DLD1 (cell line): ENCODE measurements around the gene PLEKHA8.
"Not testable (repeated sequence)": the region's sequence is repeated elsewhere in the genome, so short reads cannot be mapped to it uniquely, and the experiment has no call there.

Experiments used
- in situ Hi-C: cut with HindIII; loops from 2 replicates; pipeline ENCODE4 v1.10.0; 2017; ENCODE audit warnings: low sequenced_read_pairs

Gene PLEKHA8

DNA sequence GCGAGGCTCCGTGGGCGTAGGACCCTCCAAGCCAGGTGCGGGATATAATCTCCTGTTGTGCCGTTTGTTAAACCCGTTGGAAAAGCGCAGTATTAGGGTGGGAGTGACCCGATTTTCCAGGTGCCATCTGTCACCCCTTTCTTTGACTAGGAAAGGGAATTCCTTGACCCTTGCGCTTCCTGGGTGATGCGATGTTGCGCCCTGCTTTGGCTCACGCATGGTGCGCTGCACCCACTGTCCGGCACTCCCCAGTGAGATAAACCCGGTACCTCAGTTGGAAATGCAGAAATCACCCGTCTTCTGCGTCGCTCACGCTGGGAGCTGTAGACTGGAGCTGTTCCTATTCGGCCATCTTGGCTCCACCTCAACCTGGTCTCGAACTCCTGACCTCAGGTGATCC, 70.4 kb downstream of the PLEKHA8 start:
- in situ Hi-C loops = not testable (repeated sequence)

DNA sequence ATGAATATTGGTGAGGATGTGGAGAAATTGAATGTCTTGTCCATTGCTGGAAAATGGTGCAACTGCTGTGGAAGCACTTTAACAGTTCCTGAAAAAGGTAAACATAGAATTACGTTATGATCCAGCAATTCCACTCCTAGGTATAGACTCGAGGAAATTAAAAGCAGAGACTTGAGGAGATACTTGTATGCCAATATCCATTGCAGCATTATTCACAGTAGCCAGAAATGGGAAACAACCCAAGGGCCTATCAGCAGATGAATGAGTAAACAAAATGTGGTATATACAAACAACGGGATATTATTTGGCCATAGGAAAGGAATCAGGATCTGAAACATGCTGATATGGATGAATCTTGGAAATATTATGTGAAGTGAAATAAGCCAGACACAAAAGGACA, 74.1 kb downstream of the PLEKHA8 start:
- in situ Hi-C loops = no loop called here

GRCh38 chr7:30104157-30104556, 75.9 kb downstream of the PLEKHA8 start:
- in situ Hi-C loops = no loop called here

- in situ Hi-C loops = no loop called here
Observed at GRCh38 chr7:30112103-30112713, 84.0 kb downstream of the PLEKHA8 start.

DNA sequence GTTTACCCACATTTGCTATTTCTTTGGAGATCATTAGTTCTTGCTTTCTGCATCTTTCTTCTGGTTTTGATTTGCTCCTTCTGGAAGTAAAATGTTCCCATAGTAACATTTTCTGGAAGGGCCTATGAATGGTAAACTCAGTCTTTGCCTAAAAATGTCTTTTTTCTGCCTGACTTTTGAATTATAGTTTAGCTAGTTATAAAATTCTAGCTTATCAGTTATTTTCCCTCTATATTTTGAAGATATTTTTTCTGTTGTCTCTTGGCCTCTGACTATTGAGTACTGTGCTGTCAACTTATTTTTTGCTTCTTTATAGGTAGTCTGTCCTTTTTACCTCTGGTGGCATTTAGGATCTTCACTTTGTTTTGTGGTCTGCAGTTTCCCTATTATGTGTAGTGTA, 84.9 kb downstream of the PLEKHA8 start:
- in situ Hi-C loops = no loop called here

- in situ Hi-C loops = no loop called here
Observed at GRCh38 chr7:30114536-30115238, 86.5 kb downstream of the PLEKHA8 start.

DNA sequence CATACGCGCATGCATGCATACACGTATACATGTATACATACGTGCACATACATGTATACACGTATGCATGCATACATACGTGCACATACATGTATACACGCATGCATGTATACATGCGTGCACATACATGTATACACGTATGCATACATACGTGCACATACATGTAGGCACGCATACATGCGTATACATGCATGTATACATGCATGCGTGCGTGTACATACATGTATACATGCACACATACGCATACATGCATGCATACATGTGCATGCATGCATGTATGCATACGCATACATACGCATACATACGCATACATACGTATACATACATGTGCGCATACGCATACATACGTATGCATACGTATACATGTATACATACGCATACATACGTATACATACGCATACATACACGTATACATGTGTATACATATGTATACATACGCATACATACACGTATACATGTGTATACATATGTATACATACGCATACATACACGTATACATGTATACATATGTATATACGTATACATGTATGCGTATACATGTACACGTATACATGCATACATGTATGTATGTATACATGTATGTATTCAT, 87.6 kb downstream of the PLEKHA8 start:
- in situ Hi-C loops = no loop called here

GRCh38 chr7:30116771-30117170, 88.6 kb downstream of the PLEKHA8 start:
- in situ Hi-C loops = no loop called here

- in situ Hi-C loops = no loop called here
Observed at GRCh38 chr7:30117896-30118295, 89.7 kb downstream of the PLEKHA8 start.

DNA sequence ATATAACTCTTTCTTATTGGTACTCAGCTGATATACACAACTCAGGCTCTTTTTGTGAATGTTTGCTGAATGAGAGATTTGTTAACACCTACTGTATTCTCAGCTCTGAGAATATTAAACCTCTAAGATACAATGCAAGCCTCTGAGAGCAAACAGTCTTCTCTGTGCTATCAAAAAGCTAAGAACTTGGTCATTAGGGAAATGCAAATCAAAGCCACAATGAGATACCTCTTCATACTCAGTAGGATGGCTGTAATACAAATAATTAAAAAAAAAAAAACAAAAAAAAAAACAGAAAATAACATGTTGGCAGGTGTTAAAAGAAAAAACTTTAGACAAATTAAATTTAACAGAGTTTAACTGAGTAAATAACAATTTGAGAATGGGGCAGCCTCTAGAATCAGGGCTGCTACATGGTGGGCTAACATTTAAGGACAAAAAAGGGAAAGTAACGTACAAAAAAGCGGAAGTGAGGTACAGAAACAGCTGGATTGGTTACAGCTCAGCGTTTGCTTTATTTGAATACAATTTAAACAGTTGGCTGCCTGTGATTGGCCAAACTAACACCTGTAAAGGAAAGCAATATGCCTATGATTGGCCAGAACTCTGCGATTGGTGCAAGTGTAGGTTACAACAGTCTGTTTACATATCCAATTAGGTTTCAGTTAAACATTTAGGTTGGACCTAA, 91.8 kb downstream of the PLEKHA8 start:
- in situ Hi-C loops = no loop called here

- in situ Hi-C loops = no loop called here
Observed at GRCh38 chr7:30133736-30134610, 105.8 kb downstream of the PLEKHA8 start.

DNA sequence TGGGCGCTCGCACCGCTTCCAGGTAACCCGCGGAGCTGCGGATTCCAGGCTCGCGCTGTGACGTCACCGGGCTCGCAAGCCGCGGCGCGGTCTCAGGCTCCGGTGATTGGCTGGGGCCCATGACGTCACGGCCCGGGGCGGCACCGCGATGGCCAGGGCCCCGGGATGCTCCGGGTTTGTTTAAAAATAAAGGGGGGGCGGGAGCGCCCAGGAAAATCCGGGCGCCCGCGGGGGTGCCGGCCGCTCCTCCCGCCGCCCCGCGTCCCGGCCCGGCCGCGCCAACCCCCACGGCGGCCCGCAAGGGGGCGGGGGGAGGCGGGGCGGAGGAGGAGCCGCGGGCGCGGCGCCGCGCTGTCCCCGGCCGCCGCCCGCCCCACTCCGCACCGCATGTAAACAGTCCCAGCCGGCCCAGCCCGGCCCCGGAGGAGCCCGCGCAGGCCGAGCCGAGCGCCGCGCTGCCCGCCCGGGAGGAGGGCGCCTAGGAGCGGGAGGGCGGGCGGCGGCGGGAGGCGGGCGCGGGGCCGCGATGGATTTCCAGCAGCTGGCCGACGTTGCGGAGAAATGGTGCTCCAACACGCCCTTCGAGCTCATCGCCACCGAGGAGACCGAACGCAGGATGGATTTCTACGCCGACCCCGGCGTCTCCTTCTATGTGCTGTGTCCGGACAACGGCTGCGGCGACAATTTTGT, 106.5 kb downstream of the PLEKHA8 start, which contains the start of gene MTURN:
Gene MTURN (plus strand): TSS at position 376 of the 690 bp plus-strand sequence. CDS start 151 bp downstream, at position 527.
- in situ Hi-C loops = no loop called here

DNA sequence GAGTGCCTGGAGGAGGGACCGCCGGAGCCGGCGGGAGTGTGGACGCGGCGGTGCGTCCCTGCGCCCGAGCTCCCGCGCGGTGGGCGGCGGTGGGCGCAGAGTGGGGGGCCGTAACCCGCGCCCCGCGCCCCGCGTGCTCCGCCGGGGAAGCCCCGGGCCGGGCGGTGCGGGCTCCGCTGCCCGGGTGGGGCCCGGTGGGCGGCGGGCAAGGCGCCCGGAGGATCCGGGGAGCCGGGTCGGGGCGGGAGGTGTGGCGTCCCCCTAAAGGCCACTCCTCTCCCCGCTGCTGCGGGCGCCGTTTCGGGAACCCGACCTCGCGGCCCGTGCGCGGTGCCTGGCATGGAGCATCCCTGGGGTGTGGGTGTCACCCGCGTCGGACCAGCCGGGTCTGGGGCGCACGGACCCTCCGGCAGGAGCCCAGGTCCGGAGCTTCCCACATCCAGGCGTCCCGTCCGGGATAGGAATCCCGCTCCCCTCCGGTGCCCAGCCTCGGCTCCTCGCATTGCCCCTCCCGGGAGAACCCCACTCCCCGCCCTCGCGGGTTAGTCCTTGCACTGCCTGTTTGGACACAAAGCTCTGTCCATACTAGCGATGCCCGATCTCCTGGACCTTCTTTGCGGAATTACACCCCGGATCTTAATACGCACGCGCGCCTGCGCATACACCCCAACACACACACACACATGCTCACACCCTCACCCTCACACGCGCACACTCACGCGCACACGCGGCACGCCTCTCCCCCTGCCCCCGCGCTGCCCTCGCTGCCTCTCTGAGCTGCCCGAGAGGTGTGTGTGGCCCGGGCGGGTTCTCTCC, 107.3 kb downstream of the PLEKHA8 start:
- in situ Hi-C loops = no loop called here

DNA sequence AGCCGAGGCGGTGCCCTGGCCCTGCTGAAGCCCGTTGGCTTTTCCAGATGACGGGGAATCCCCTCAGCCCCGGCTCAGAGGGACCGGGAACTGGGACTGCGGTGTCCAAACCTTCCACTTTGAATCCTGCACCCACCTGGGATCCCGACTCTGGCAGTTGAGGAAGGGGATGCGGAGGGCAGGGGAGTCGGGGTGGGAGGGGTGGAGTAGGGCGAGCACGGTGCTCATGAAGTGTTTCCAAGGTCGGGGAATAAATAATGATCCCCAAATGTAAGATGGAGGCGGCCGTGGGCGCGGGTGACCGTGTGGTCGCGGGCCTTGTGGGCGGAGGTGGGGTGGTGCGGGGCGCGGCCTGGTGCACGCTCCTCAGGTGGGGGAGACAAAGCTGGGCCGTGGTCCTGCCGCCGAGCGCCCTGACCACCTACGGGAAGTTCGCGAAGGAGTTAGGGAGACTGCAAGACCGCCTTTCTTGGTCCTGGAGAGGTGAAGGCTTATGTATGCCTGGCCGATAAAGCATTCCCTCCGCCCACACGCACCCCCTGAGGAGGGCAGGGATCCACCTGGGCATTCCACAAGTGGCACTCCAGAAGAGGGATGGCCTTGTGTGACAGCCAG, 108.0 kb downstream of the PLEKHA8 start:
- in situ Hi-C loops = no loop called here

GRCh38 chr7:30136743-30137485, 108.7 kb downstream of the PLEKHA8 start:
- in situ Hi-C loops = no loop called here

GRCh38 chr7:30139836-30140384, 111.7 kb downstream of the PLEKHA8 start:
- in situ Hi-C loops = no loop called here

GRCh38 chr7:30140456-30140855, 112.2 kb downstream of the PLEKHA8 start:
- in situ Hi-C loops = no loop called here

DNA sequence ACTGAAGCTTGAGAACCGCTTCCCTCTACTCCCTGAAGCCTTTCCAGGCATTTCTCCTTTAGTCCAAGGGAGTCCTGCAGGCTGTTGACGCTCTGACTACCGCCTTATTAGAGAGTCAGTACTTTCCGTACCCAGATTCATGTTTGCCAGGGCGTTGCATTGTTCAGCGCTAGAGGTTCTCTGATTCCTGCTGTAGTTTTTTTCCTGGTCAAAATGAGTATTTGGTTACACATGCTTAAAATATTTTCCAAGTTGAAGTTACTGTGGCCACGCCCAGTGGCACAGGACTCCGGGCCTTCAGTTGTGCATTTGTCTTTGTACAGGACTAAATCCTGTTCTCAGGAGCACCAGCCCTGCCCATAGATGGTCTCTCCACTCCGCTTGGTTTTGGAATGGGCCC, 114.5 kb downstream of the PLEKHA8 start:
- in situ Hi-C loops = no loop called here
